DND-41 (cell line): ENCODE measurements around the gene TRAP1.

Experiments
- ATAC-seq: fragments of 200-7000 bp; cut with Tn5 transposase; 3 replicates; pipeline ENCODE4 v1.9.1; 2021; ENCODE audit warnings: low read depth; ENCODE audit not compliant: insufficient read depth
- DNase-seq: peaks from one replicate; pipeline ENCODE4 v3.0.0-alpha.2; 2020
- H2AFZ ChIP-seq: 2 replicates; pipeline ENCODE4 v1.6.0; 2012; ENCODE audit warnings: low read depth, low read length
- H3K27ac ChIP-seq: 2 replicates; pipeline ENCODE4 v1.5.1; 2012; ENCODE audit warnings: low read length, inconsistent platforms
- H3K27me3 ChIP-seq: fragments of 200-600 bp; sonication (generic); 2 replicates; pipeline ENCODE4 v1.6.0; 2012; ENCODE audit warnings: low read length, mild to moderate bottlenecking, inconsistent platforms; ENCODE audit not compliant: insufficient read depth, poor library complexity
- H3K36me3 ChIP-seq: 2 replicates; pipeline ENCODE4 v1.5.1; 2012; ENCODE audit warnings: low read length, inconsistent platforms; ENCODE audit not compliant: insufficient read depth
- H3K4me1 ChIP-seq: 2 replicates; pipeline ENCODE4 v1.5.1; 2012; ENCODE audit warnings: mild to moderate bottlenecking, low read length; ENCODE audit not compliant: insufficient read depth
- H3K4me2 ChIP-seq: 2 replicates; pipeline ENCODE4 v1.6.0; 2012; ENCODE audit warnings: mild to moderate bottlenecking, moderate library complexity, low read length, inconsistent platforms; ENCODE audit not compliant: insufficient read depth
- H3K4me3 ChIP-seq, 2 experiments: fragments of 200-600 bp in 1 of 2; shearing (Covaris generic) in 1 of 2; 2 replicates each; pipeline ENCODE4 v1.5.1; 2012 to 2016; ENCODE audit warnings: inconsistent platforms in 2 of 2, low read length in 2 of 2, mild to moderate bottlenecking in 2 of 2, low read depth in 1 of 2, moderate library complexity in 1 of 2
- H3K79me2 ChIP-seq: 2 replicates; pipeline ENCODE4 v1.6.0; 2012; ENCODE audit warnings: low read length, inconsistent platforms; ENCODE audit not compliant: insufficient read depth
- H3K9ac ChIP-seq: 2 replicates; pipeline ENCODE4 v1.6.0; 2012; ENCODE audit warnings: low read depth, mild to moderate bottlenecking, inconsistent platforms, low read length, moderate library complexity
- H3K9me3 ChIP-seq: 2 replicates; pipeline ENCODE4 v1.5.1; 2012; ENCODE audit warnings: low read length, moderate library complexity, mild to moderate bottlenecking, inconsistent platforms; ENCODE audit not compliant: insufficient read depth, severe bottlenecking
- H4K20me1 ChIP-seq: 2 replicates; pipeline ENCODE4 v1.6.0; 2012; ENCODE audit warnings: low read length; ENCODE audit not compliant: insufficient read depth
- CTCF ChIP-seq: IDR thresholded peaks from 2 replicates; pipeline ENCODE4 v1.5.1; 2012; ENCODE audit warnings: borderline replicate concordance, low read length, moderate library complexity, mild to moderate bottlenecking; ENCODE audit not compliant: poor library complexity, severe bottlenecking; ENCODE audit errors: extremely low read depth
- EZH2 ChIP-seq: IDR thresholded peaks from 3 replicates; pipeline ENCODE4 v1.6.1; 2012; ENCODE audit warnings: borderline replicate concordance, low read depth, mild to moderate bottlenecking, moderate library complexity, low read length, inconsistent platforms; ENCODE audit not compliant: severe bottlenecking

Gene TRAP1

DNA sequence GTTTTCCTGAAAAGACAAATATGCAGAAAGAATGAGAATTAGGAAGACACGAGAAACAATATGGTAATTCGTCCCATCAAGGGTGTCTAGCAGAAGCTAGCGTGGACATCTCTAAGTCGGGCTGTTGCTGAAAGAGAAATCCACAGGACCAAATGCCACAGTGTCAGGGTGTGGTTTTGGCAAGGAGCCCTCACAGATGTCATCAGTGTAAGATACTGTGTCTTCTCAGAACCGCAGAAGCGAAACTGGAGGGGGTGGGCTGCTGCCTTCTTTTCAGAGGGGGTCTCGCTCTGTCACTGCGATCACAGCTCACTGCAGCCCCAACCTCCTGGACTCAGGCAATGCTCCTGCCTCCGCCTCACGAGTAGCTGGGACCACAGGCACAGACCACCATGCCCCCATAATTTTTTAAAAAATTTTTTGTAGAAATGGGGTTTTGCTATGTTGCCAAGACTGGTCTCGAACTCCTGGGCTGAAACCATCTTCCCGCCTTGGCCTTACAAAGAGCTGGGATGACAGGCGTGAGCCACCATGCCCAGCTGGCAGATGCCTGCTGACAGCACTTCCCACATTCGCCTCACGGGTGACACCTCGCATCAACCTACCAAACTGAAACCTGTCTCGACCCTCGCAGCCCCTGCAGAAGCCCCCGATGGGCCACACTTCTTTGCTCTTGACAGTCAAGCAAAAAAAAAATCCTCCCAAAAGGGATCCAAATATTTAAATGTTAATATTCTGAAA lies 26.2 kb downstream of the TRAP1 start:
- Histone ChIP-seq H3K27ac (no peak overlapping the region), H3K79me2 (no peaks in the 10 kb centered on the region), H3K36me3 (peaks cover 19% of the 10 kb centered on the region; the same call in 1 of the 2 replicates), H3K9me3 (no peaks in the 10 kb centered on the region), H2AFZ (no peak overlapping the region), H3K4me1 (no peaks in the 10 kb centered on the region), H3K9ac (no peak overlapping the region), H3K4me3 (no peak overlapping the region), H4K20me1 (peaks cover 65% of the 10 kb centered on the region), H3K27me3 (peaks cover 3% of the 10 kb centered on the region), H3K4me2 (no peak overlapping the region)
- DNase-seq (no peak), ATAC-seq (0 out of 3 replicates have a peak, but pooled peaks have one; percentile 33)
- no peak for TF ChIP-seq EZH2
- TF ChIP-seq CTCF, result peak; percentile 25

GRCh38 chr16:3690470-3690928 lies 26.8 kb downstream of the TRAP1 start:
- Histone ChIP-seq H3K36me3 (peaks cover 25% of the 10 kb centered on the region), H3K27me3 (no peaks in the 10 kb centered on the region), H2AFZ (no peak overlapping the region), H3K79me2 (no peaks in the 10 kb centered on the region), H4K20me1 (peaks cover 64% of the 10 kb centered on the region), H3K4me3 (no peak overlapping the region), H3K9ac (no peak overlapping the region), H3K27ac (no peak overlapping the region), H3K4me1 (no peaks in the 10 kb centered on the region), H3K4me2 (no peak overlapping the region), H3K9me3 (no peaks in the 10 kb centered on the region)
- DNase-seq, result peak; percentile 82
- no peak for TF ChIP-seq EZH2
- TF ChIP-seq CTCF, result peak; percentile 96
- peak; percentile 92 for ATAC-seq

DNA sequence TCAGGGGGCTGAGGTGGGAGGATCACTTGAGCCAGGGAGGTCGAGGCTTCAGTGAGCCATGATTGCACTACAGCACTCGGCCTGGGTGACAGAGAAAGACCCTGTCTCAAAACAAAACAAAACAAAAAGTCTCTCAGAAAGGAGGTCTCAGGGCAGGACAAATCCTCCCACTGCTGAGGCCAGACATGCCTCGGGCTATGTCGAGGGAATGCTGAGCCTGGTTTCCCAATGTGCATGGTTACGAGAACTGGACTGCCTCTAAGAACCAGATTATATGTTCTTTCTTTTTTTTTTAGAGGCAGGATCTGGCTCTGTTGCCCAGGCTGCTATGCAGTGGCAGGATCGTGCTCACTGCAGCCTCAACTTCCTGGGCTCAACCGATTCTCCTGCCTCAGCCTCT lies 27.6 kb downstream of the TRAP1 start:
- H3K9ac ChIP-seq, result no peak overlapping the region
- TF ChIP-seq CTCF (no peak), EZH2 (no peak)
- H3K27me3 ChIP-seq, result no peaks in the 10 kb centered on the region
- ATAC-seq (no peak), DNase-seq (no peak)
- no peak overlapping the region for H2AFZ ChIP-seq
- H4K20me1 ChIP-seq, result peaks cover 57% of the 10 kb centered on the region
- no peak overlapping the region for H3K4me2 ChIP-seq
- H3K4me1 ChIP-seq, result no peaks in the 10 kb centered on the region
- H3K36me3 ChIP-seq, result peaks cover 28% of the 10 kb centered on the region
- no peaks in the 10 kb centered on the region for H3K79me2 ChIP-seq
- no peaks in the 10 kb centered on the region for H3K9me3 ChIP-seq
- H3K27ac ChIP-seq, result no peak overlapping the region
- no peak overlapping the region for H3K4me3 ChIP-seq
